ENCODE results near the gene COL18A1.
"Not testable (repeated sequence)": the region's sequence is repeated elsewhere in the genome, so short reads cannot be mapped to it uniquely, and the experiment has no call there.

The COL18A1 gene

DNA sequence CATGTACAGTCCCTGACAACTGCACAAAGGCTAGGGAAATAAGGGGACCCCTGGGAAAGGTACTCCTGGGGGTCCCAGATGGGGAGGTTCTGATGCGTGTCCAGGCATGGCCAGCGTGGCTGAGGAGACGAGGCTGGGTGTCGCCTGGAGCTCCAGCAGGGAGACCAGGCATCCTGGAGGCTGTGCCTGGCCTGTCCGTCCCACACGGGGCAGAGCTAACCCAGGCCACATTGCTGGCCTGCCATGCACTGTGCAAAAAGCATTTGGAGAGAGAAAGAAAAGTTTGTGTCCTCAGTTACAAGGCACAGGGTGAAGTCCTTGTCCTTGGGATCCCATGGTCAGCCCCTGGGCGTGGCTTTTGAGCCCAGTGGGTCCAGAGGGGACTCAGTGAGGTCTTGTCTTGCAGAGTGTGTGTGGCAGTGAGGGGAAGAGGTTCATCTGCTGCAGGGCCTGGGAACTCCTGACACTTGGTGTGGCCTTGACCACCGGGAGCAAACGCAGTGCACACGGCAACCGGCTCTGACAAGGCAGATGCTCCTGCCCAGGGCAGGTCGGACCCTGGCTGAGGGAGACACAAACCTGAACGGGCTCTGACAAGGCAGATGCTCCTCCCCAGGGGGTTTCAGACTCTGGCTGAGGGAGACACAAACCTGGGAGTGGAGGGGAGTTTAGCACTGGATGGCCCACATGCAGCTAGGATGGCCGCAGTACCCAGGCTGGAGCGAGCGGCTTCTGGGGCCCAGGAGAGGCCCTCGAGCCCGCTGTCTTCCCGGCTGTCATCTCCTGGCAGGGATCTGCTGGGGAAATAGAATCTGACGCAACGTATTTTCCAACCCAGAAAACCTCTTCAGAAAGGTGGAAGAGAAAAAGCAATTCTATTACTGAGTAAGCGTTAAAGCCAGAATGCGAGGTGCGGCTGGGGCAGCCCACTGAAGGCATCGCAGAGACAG is 37.3 kb upstream of the COL18A1 start:
- Histone ChIP-seq H3K4me3 (ENCODE audit: severe bottlenecking) (no peak overlapping the region), H3K9me3 (ENCODE audit: severe bottlenecking) (no peaks in the 10 kb centered on the region), H3K27ac (ENCODE audit: poor library complexity, severe bottlenecking) (no peak overlapping the region), H3K36me3 (ENCODE audit: low read depth) (no peaks in the 10 kb centered on the region), H3K4me1 (ENCODE audit: insufficient read depth, poor library complexity, severe bottlenecking) (peaks cover 20% of the 10 kb centered on the region), H3K27me3 (ENCODE audit: insufficient read depth, poor library complexity, severe bottlenecking) (no peaks in the 10 kb centered on the region)
- ATAC-seq (ENCODE audit: low read depth) (no peak), DNase-seq (ENCODE audit: low spot score) (no peak)
- TF ChIP-seq, protein P1, sequence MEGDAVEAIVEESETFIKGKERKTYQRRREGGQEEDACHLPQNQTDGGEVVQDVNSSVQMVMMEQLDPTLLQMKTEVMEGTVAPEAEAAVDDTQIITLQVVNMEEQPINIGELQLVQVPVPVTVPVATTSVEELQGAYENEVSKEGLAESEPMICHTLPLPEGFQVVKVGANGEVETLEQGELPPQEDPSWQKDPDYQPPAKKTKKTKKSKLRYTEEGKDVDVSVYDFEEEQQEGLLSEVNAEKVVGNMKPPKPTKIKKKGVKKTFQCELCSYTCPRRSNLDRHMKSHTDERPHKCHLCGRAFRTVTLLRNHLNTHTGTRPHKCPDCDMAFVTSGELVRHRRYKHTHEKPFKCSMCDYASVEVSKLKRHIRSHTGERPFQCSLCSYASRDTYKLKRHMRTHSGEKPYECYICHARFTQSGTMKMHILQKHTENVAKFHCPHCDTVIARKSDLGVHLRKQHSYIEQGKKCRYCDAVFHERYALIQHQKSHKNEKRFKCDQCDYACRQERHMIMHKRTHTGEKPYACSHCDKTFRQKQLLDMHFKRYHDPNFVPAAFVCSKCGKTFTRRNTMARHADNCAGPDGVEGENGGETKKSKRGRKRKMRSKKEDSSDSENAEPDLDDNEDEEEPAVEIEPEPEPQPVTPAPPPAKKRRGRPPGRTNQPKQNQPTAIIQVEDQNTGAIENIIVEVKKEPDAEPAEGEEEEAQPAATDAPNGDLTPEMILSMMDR (IDR thresholded peaks at IDR 0.05; ENCODE audit: poor library complexity, severe bottlenecking), result no peak

GRCh38 chr21:45369018-45369417 is 35.9 kb upstream of the COL18A1 start:
- not testable (repeated sequence) for H3K27ac ChIP-seq (ENCODE audit: poor library complexity, severe bottlenecking); H3K9me3 ChIP-seq (ENCODE audit: severe bottlenecking); H3K27me3 ChIP-seq (ENCODE audit: insufficient read depth, poor library complexity, severe bottlenecking); DNase-seq (ENCODE audit: low spot score); H3K4me3 ChIP-seq (ENCODE audit: severe bottlenecking); ATAC-seq (ENCODE audit: low read depth); H3K36me3 ChIP-seq (ENCODE audit: low read depth)
- peaks cover 25% of the 10 kb centered on the region for H3K4me1 ChIP-seq (ENCODE audit: insufficient read depth, poor library complexity, severe bottlenecking)

DNA sequence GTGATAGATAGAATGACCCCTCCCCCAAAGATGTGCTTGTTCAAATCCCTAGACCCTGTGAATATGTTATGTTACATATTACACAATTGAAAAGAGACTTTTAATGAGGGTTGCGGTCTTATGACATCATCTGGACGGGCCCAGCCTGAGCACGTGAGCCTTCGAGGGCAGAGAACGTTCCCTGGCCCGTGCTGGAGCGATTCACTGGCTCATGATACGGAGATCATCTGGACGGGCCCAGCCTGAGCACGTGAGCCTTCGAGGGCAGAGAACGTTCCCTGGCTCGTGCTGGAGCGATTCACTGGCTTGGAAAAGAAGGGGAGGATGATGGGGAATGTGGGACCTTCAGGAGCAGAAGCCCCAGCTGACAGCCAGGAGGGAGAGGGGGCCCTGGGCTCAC is 34.4 kb upstream of the COL18A1 start:
- peaks cover 16% of the 10 kb centered on the region for H3K4me1 ChIP-seq (ENCODE audit: insufficient read depth, poor library complexity, severe bottlenecking)
- TF ChIP-seq, protein P1 (IDR thresholded peaks at IDR 0.05; ENCODE audit: poor library complexity, severe bottlenecking), result no peak
- H3K9me3 ChIP-seq (ENCODE audit: severe bottlenecking), result no peaks in the 10 kb centered on the region
- no peak overlapping the region for H3K27ac ChIP-seq (ENCODE audit: poor library complexity, severe bottlenecking)
- no peak overlapping the region for H3K4me3 ChIP-seq (ENCODE audit: severe bottlenecking)
- H3K36me3 ChIP-seq (ENCODE audit: low read depth), result no peaks in the 10 kb centered on the region
- DNase-seq (ENCODE audit: low spot score) (no peak), ATAC-seq (ENCODE audit: low read depth) (no peak)
- no peaks in the 10 kb centered on the region for H3K27me3 ChIP-seq (ENCODE audit: insufficient read depth, poor library complexity, severe bottlenecking)

DNA sequence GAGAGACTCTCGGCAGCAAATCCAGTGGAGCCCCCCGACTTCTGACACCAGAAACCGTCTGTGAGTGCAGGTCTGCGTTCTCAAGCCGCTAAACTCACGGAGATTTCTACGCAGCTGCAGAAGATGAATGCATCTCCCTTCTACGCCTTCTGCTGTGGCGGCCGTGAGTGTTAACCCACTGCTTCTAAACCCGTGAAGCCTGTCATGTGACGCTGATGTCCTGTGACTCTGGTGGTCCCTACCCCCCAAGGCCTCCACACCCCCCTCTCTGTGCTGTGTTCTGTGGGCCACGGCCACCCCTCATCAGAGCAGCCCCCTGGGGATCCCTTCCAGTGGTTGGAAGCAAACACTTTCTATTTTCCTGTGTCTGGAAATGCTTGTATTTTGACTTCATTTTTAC is 33.9 kb upstream of the COL18A1 start:
- Histone ChIP-seq H3K4me3 (ENCODE audit: severe bottlenecking) (no peak overlapping the region), H3K4me1 (ENCODE audit: insufficient read depth, poor library complexity, severe bottlenecking) (peaks cover 12% of the 10 kb centered on the region), H3K9me3 (ENCODE audit: severe bottlenecking) (no peaks in the 10 kb centered on the region), H3K27me3 (ENCODE audit: insufficient read depth, poor library complexity, severe bottlenecking) (no peaks in the 10 kb centered on the region), H3K36me3 (ENCODE audit: low read depth) (no peaks in the 10 kb centered on the region), H3K27ac (ENCODE audit: poor library complexity, severe bottlenecking) (no peak overlapping the region)
- ATAC-seq (ENCODE audit: low read depth) (no peak), DNase-seq (ENCODE audit: low spot score) (no peak)
- TF ChIP-seq, protein P1 (IDR thresholded peaks at IDR 0.05; ENCODE audit: poor library complexity, severe bottlenecking), result no peak

GRCh38 chr21:45371655-45372054 is 33.3 kb upstream of the COL18A1 start:
- H3K27me3 ChIP-seq (ENCODE audit: insufficient read depth, poor library complexity, severe bottlenecking), result no peaks in the 10 kb centered on the region
- no peaks in the 10 kb centered on the region for H3K36me3 ChIP-seq (ENCODE audit: low read depth)
- TF ChIP-seq, protein P1 (IDR thresholded peaks at IDR 0.05; ENCODE audit: poor library complexity, severe bottlenecking), result no peak
- no peak overlapping the region for H3K4me3 ChIP-seq (ENCODE audit: severe bottlenecking)
- H3K27ac ChIP-seq (ENCODE audit: poor library complexity, severe bottlenecking), result no peak overlapping the region
- DNase-seq (ENCODE audit: low spot score) (no peak), ATAC-seq (ENCODE audit: low read depth) (no peak)
- H3K4me1 ChIP-seq (ENCODE audit: insufficient read depth, poor library complexity, severe bottlenecking), result peaks cover 12% of the 10 kb centered on the region
- no peaks in the 10 kb centered on the region for H3K9me3 ChIP-seq (ENCODE audit: severe bottlenecking)
